ENCODE data around the gene KPNA6.
"Not testable (repeated sequence)": the region's sequence is repeated elsewhere in the genome, so short reads cannot be mapped to it uniquely, and the experiment has no call there.

KPNA6 gene

DNA sequence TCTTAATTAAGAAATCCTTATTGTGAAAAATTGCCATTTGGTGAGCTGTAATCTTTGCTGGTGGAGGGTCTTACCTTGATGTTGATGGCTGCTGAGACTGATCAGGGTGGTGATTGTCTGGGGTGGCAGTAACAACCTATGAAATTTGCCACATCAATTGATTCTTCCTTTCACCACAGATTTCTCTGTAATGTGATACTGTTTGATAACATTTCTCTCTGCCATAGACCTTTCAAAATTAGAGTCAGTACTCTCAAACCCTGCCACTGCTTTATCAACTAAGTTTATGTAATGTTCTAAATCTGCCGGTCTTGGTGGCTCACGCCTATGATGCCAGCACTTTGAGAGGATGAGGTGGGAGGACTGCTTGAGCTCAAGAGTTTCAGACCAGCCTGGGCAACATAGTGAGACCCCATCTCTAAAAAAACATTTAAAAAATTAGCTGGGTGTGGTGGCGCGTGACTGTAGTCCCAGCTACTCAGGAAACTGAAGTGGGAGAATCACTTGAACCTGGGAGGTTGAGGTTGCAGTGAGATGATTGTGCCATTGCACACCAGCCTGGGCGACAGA lies 5.0 kb downstream of the KPNA6 start:
- Histone ChIP-seq H3K79me2 (ENCODE audit: insufficient read depth, low read length) (peaks cover 88% of the 10 kb centered on the region), H3K27ac (ENCODE audit: low read depth, low read length, poor library complexity, severe bottlenecking) (no peak overlapping the region), H3K9me3 (ENCODE audit: low read length) (no peaks in the 10 kb centered on the region), H2AFZ (ENCODE audit: low read length) (no peak overlapping the region), H3K27me3 (ENCODE audit: insufficient read depth, low read length) (no peaks in the 10 kb centered on the region), H3K4me1 (ENCODE audit: insufficient read depth, low read length, severe bottlenecking) (peaks cover 31% of the 10 kb centered on the region), H4K20me1 (ENCODE audit: insufficient read depth, low read length) (no peaks in the 10 kb centered on the region), H3K4me3 (ENCODE audit: low read depth, low read length, poor library complexity, severe bottlenecking) (no peak overlapping the region), H3K9ac (ENCODE audit: low read length) (no peak overlapping the region), H3K9me2 (ENCODE audit: low read depth, low read length) (no peaks in the 10 kb centered on the region), H3K36me3 (ENCODE audit: insufficient read depth, low read length) (peaks cover 10% of the 10 kb centered on the region; the same call in 1 of the 2 replicates), H3F3A (ENCODE audit: insufficient read depth, low read length) (0 out of 2 replicates have a peak, but pooled peaks cover 3% of the 10 kb centered on the region), H3K4me2 (ENCODE audit: low read length) (no peak overlapping the region)
- TF ChIP-seq EZH2 (IDR thresholded peaks at IDR 0.05; ENCODE audit: borderline replicate concordance, low read length), result no peak
- TF ChIP-seq, protein P1, sequence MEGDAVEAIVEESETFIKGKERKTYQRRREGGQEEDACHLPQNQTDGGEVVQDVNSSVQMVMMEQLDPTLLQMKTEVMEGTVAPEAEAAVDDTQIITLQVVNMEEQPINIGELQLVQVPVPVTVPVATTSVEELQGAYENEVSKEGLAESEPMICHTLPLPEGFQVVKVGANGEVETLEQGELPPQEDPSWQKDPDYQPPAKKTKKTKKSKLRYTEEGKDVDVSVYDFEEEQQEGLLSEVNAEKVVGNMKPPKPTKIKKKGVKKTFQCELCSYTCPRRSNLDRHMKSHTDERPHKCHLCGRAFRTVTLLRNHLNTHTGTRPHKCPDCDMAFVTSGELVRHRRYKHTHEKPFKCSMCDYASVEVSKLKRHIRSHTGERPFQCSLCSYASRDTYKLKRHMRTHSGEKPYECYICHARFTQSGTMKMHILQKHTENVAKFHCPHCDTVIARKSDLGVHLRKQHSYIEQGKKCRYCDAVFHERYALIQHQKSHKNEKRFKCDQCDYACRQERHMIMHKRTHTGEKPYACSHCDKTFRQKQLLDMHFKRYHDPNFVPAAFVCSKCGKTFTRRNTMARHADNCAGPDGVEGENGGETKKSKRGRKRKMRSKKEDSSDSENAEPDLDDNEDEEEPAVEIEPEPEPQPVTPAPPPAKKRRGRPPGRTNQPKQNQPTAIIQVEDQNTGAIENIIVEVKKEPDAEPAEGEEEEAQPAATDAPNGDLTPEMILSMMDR (IDR thresholded peaks at IDR 0.05; ENCODE audit: low read length), result no peak

GRCh38 chr1:32113436-32113835 lies 5.6 kb downstream of the KPNA6 start:
- H2AFZ ChIP-seq (ENCODE audit: low read length); H3K4me2 ChIP-seq (ENCODE audit: low read length); H3K27me3 ChIP-seq (ENCODE audit: insufficient read depth, low read length); H3K4me3 ChIP-seq (ENCODE audit: low read depth, low read length, poor library complexity, severe bottlenecking); H3K27ac ChIP-seq (ENCODE audit: low read depth, low read length, poor library complexity, severe bottlenecking); H3K9ac ChIP-seq (ENCODE audit: low read length); H3K9me3 ChIP-seq (ENCODE audit: low read length); H3K9me2 ChIP-seq (ENCODE audit: low read depth, low read length); H4K20me1 ChIP-seq (ENCODE audit: insufficient read depth, low read length); H3F3A ChIP-seq (ENCODE audit: insufficient read depth, low read length): not testable (repeated sequence)
- Histone ChIP-seq H3K36me3 (ENCODE audit: insufficient read depth, low read length) (peaks cover 10% of the 10 kb centered on the region; the same call in 1 of the 2 replicates), H3K4me1 (ENCODE audit: insufficient read depth, low read length, severe bottlenecking) (peaks cover 31% of the 10 kb centered on the region), H3K79me2 (ENCODE audit: insufficient read depth, low read length) (peaks cover 93% of the 10 kb centered on the region)

DNA sequence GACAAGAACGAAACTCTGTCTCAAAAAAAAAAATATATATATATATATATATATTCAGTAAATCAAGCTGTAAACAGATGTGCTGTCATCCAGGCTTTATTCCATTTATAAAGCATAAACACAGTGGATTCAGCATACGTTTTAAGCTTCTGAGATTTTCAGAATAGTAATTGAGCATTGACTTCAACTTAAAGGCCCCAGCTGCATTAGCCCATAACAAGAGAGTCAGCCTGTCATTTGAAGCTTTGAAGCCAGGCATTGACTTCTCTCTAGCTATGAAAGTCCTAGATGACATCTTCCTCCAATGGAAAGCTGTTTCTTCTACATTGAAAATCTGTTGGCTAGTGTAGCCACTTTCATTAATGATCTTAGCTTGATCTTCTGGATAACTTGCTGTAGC lies 6.6 kb downstream of the KPNA6 start:
- H3K27ac ChIP-seq (ENCODE audit: low read depth, low read length, poor library complexity, severe bottlenecking), result no peak overlapping the region
- no peak overlapping the region for H3K4me2 ChIP-seq (ENCODE audit: low read length)
- H3K79me2 ChIP-seq (ENCODE audit: insufficient read depth, low read length), result peaks cover 90% of the 10 kb centered on the region
- H3K36me3 ChIP-seq (ENCODE audit: insufficient read depth, low read length), result peaks cover 10% of the 10 kb centered on the region; the same call in 1 of the 2 replicates
- H3K9me2 ChIP-seq (ENCODE audit: low read depth, low read length), result no peaks in the 10 kb centered on the region
- TF ChIP-seq EZH2 (IDR thresholded peaks at IDR 0.05; ENCODE audit: borderline replicate concordance, low read length), result no peak
- TF ChIP-seq, protein P1 (IDR thresholded peaks at IDR 0.05; ENCODE audit: low read length), result no peak
- no peak overlapping the region for H3K9ac ChIP-seq (ENCODE audit: low read length)
- H3K27me3 ChIP-seq (ENCODE audit: insufficient read depth, low read length), result no peaks in the 10 kb centered on the region
- H4K20me1 ChIP-seq (ENCODE audit: insufficient read depth, low read length), result no peaks in the 10 kb centered on the region
- 0 out of 2 replicates have a peak, but pooled peaks cover 3% of the 10 kb centered on the region for H3F3A ChIP-seq (ENCODE audit: insufficient read depth, low read length)
- no peak overlapping the region for H3K4me3 ChIP-seq (ENCODE audit: low read depth, low read length, poor library complexity, severe bottlenecking)
- H3K4me1 ChIP-seq (ENCODE audit: insufficient read depth, low read length, severe bottlenecking), result peaks cover 26% of the 10 kb centered on the region
- H3K9me3 ChIP-seq (ENCODE audit: low read length), result no peaks in the 10 kb centered on the region
- H2AFZ ChIP-seq (ENCODE audit: low read length), result no peak overlapping the region

DNA sequence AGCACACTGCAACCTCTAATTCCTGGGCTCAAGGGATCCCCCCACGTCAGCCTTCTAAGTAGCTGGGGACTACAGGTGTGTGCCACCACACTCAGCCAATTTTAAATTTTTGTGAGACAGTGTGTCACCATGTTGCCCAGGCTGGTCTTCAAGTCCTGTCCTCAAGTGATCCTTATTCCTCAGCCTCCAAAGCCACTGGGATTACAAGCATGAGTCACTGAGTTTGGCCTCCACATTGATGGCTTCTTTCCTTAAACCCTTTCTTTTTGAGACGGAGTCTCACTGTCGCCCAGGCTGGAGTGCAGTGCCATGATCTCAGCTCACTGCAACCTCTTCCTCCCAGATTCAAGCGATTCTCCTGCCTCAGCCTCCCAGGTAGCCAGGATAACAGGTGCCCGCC lies 7.6 kb downstream of the KPNA6 start:
- Histone ChIP-seq H3K4me3 (ENCODE audit: low read depth, low read length, poor library complexity, severe bottlenecking) (no peak overlapping the region), H3K9ac (ENCODE audit: low read length) (no peak overlapping the region), H3K36me3 (ENCODE audit: insufficient read depth, low read length) (peaks cover 10% of the 10 kb centered on the region; the same call in 1 of the 2 replicates), H3K79me2 (ENCODE audit: insufficient read depth, low read length) (peaks cover 88% of the 10 kb centered on the region), H3K4me1 (ENCODE audit: insufficient read depth, low read length, severe bottlenecking) (peaks cover 16% of the 10 kb centered on the region), H3K27ac (ENCODE audit: low read depth, low read length, poor library complexity, severe bottlenecking) (no peak overlapping the region), H2AFZ (ENCODE audit: low read length) (no peak overlapping the region), H3K4me2 (ENCODE audit: low read length) (no peak overlapping the region), H4K20me1 (ENCODE audit: insufficient read depth, low read length) (no peaks in the 10 kb centered on the region), H3F3A (ENCODE audit: insufficient read depth, low read length) (0 out of 2 replicates have a peak, but pooled peaks cover 3% of the 10 kb centered on the region), H3K27me3 (ENCODE audit: insufficient read depth, low read length) (no peaks in the 10 kb centered on the region), H3K9me2 (ENCODE audit: low read depth, low read length) (no peaks in the 10 kb centered on the region), H3K9me3 (ENCODE audit: low read length) (no peaks in the 10 kb centered on the region)
- TF ChIP-seq EZH2 (IDR thresholded peaks at IDR 0.05; ENCODE audit: borderline replicate concordance, low read length), result no peak
- TF ChIP-seq, protein P1 (IDR thresholded peaks at IDR 0.05; ENCODE audit: low read length), result no peak
